Spleen (tissue), 7 donors: Measurements from ENCODE around the gene PCDHGC4.

Experiments used
- CTCF ChIP-seq, 11 experiments: fragments of 200-600 bp in 7 of 11; fragments of 450-650 bp in 4 of 11; sonication (generic) in 4 of 11; IDR thresholded peaks in 8 of 11; conservative IDR thresholded peaks in 3 of 11; 1 replicate in 7 of 11; 2 replicates in 4 of 11; pipeline versions ENCODE4 v1.4.0 to v1.8.0; 2016 to 2021; ENCODE audit warnings: antibody characterized with exemption in 11 of 11, inconsistent platforms in 4 of 11, mild to moderate bottlenecking in 1 of 11
- POLR2A ChIP-seq, 3 donors: fragments of 450-650 bp; IDR thresholded peaks; one replicate each; pipeline ENCODE4 v1.5.1; 2017; ENCODE audit warnings: antibody characterized with exemption in 3 of 3, mild to moderate bottlenecking in 1 of 3
- donor health status: DM: no; HTN: no; CAD: no; lungs with moderate emphysema.
- donor health status: DM: no; HTN: no; CAD: no.
- donor health status: DM: no; HTN: no; CAD: no.

GRCh38 chr5:141517312-141517711 is 32.5 kb downstream of the PCDHGC4 start:
- TF ChIP-seq POLR2A (IDR thresholded peaks at IDR 0.05): no peak
- no peak for TF ChIP-seq CTCF (IDR thresholded peaks at IDR 0.05 in 8 of 11, conservative IDR thresholded peaks at IDR 0.05 in 3 of 11)
